ENCODE measurements around the gene SULT1C4.
A peak's percentile ranks its signal among the peaks of the same experiment; 100 is the strongest.
"Not testable (repeated sequence)": the region's sequence is repeated elsewhere in the genome, so short reads cannot be mapped to it uniquely, and the experiment has no call there.

SULT1C4 gene

GRCh38 chr2:108377815-108378630 is at the start of gene SULT1C4:
SULT1C4 (plus strand) TSS chr2:108377954; CDS start chr2:108378338, 384 bp downstream.
- no peak for DNase-seq (ENCODE audit: low read depth)

DNA sequence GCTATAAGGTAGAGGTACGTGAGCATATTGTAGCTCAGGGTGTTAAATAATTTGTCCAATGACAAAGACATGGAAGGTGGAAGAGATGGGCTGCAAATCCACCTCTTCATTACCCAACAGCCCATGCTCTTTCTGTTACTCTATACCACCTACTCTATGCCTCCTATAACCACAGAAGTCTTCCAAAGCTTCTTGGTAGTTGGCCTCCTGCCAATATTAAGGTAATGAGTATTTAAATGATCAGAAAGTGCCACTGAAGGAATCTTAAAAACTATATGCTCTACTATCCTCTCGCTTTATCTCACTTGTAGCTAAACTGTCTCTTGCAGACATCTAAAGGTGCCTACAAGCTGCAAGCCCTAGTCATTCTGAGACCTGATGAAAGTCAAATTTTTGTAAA is 48.0 kb upstream of the SULT1C4 start:
- no peak for DNase-seq (ENCODE audit: low read depth)

DNA sequence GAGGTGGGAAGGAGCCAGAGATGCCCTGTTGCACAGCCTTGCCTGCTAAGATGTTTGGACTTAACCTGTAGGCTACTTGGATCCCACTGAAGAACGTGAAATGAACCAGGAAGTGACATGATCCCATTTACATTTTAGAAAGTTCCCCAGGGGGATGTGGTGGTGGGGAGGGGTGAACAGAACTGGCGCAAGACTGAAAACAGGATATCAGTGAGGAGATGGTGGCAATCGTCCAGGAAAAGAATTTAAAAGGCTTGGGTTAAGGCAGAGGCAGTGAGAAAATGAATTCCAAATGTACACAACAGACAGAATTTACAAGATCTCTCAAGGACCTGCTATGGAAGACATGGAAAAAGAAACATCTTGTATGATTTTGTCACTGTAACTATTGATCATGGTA is 46.8 kb upstream of the SULT1C4 start:
- no peak for DNase-seq (ENCODE audit: low read depth)

GRCh38 chr2:108345951-108346350 is 31.8 kb upstream of the SULT1C4 start:
- no peak for DNase-seq (ENCODE audit: low read depth)

- DNase-seq (ENCODE audit: low read depth): no peak
Measured at GRCh38 chr2:108346827-108347226, 30.9 kb upstream of the SULT1C4 start.

- no peak for DNase-seq (ENCODE audit: low read depth)
Measured at GRCh38 chr2:108347786-108348185, 30.0 kb upstream of the SULT1C4 start.

- no peak for DNase-seq (ENCODE audit: low read depth)
Measured at GRCh38 chr2:108348816-108349570, 28.8 kb upstream of the SULT1C4 start.

DNA sequence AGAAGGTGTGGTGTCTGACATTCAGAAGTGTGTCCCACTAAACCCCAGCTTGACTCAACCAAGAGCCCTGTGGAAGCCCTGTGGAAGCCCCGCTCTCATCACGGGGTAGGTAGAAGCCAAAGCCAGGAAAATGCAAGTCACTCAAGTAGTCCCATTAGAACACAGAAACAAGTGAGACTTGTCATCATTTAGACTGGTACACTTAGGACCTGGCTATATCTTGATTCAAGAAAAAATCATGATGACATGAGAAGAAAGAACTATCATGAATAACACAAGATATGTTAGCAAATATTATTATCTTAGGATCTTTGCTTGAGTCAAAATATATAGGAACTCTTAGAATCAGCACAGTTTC is 28.2 kb upstream of the SULT1C4 start:
- DNase-seq (ENCODE audit: low read depth): no peak

GRCh38 chr2:108351889-108352288 is 25.9 kb upstream of the SULT1C4 start:
- DNase-seq (ENCODE audit: low read depth): no peak

GRCh38 chr2:108354136-108354535 is 23.6 kb upstream of the SULT1C4 start:
- DNase-seq (ENCODE audit: low read depth): no peak

DNA sequence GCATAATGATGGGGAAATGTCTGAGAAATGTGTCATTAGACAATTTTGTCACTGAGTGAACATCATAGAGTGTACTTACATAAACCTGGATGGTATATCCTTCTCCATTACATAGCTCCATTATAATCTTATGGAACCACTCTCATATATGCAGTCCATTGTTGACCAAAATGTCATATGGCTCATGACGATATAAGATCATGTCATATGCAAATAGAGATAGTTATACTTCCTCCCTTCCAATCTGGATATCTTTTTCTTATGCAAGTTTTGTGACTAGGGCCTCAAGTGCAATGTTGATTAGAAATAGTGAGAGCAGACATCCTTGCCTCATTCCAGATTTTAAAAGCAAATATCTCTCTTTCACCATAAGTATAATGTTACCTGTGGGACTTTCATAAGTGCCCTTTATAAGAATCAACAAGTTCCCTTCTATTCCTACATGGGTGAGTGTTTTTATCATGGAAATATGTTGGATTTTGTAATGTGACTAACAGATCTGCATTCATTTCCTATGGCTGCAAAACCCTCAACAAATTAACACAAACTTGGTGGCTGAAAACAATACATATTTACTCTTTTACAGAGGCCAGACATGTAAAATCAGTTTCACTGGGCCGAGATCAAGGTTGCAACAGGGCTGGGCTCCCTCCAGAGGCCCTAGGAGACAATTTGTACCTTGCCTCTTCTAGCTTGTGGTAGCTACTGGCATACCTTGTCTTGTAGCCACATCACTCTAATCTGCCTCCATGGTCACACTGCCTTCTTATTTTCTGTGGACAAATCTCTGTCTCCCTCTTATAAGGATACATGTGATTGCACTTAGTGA is 21.6 kb upstream of the SULT1C4 start:
- DNase-seq (ENCODE audit: low read depth): peak; percentile 41

DNA sequence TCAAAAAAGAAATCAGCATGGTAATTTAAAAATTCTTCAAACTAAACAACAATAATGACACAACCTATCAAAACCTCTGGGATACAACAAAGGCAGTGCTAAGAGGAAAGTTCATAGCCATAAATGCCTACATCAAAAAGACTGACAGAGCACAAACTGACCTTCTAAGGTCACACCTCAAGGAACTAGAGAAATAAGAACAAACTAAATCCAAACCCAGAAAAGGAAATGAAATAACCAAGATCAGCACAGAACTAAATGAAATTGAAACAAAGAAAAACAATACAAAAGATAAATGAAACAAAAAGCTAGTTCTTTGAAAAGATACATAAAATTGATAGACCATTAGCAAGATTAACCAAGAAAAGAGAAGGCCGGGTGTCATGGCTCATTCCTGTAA is 18.4 kb upstream of the SULT1C4 start:
- not testable (repeated sequence) for DNase-seq (ENCODE audit: low read depth)

GRCh38 chr2:108360776-108361468 is 16.8 kb upstream of the SULT1C4 start:
- DNase-seq (ENCODE audit: low read depth): no peak

GRCh38 chr2:108363024-108363907 is 14.5 kb upstream of the SULT1C4 start:
- DNase-seq (ENCODE audit: low read depth): no peak

DNA sequence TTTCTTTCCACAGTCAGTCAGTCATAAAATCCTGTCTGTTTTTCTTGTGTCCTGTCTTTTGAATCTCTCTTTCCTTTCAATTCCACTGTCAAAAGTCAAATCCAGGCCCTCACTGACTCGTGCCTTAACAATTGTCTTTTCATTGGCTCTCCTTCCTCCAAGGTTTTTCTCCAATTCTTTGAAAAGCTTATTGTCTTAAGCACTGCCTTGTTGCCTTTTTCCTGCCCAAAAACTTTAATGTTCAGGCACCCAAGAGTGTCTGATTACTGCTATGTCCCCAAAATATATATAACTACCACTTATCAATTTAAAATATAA is 13.9 kb upstream of the SULT1C4 start:
- peak; percentile 28 for DNase-seq (ENCODE audit: low read depth)

DNA sequence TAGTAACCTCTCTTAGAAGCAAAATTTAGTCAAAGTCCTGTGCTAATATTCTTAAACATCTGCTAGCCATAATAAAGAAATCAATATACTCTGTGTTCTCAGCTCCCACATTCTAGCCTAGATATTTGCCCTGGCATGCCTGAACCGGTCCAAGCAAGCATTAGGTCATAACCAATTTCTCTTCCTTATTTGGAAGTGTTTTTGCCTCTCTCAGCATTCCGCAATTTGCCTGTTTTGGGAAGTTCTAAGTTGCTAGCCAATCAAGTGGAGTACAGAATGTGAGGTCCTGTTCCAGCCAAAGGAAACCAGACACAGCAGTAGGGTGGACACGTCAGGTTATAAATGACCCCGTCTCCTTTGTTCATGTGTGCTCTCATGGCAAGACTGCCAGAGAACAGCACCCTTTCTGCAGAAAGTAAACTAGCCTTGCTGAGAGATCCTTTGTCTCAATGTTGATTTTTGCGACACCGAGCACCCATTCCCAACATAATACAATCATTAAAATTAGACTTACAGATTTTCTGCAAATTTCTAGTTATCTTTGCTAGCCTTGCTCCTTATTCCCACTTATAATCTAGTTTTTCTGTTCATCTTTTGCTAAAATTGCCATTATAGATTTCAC is 13.0 kb upstream of the SULT1C4 start:
- no peak for DNase-seq (ENCODE audit: low read depth)

DNA sequence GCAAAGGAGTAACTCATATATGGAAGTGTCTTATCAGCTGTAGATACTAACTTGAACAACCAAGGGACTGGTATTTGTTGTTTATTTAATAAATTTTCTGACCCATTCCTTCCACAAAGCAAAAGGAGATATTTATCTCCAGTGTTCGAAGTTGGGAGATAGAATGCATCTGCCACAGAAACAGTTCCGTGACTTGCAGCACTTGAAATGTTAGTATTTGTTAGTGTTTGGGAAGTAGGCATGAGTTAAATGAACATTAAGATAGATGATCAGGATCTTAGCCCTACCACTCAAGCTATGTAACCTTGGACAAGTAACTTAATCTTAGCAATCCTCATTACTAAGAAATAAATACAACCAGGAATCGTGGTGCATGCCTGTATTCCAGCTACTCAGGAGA is 12.1 kb upstream of the SULT1C4 start:
- no peak for DNase-seq (ENCODE audit: low read depth)

GRCh38 chr2:108367014-108367413 is 10.7 kb upstream of the SULT1C4 start:
- no peak for DNase-seq (ENCODE audit: low read depth)

DNA sequence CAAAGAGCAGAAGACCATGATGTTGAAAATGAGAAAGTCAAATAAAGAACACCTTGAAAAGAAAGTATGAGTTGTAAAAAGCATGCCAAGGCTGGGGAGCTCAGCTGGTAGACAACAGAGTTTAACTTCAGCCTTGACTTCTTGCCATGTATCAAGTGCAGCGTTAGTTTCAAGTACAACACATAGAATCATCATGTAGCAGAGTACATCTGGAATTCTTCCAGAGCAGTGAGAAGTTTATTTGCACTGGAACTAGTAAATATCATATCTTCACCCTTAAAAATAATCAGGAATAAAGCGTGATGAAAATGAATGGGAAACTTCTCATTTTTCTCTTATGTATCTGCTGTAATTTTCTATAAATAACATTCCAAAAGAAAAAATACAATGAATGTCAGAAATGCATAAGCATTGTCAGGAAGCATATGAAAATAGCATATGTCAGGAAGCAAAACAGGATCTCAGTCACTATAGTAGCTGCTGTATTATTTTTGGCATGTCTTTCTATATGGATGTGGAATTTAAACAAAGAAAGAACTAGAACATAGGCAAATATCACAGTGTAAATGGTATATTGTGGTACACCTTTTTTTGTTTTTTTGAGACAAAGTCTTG is 10.1 kb upstream of the SULT1C4 start:
- DNase-seq (ENCODE audit: low read depth): no peak

- DNase-seq (ENCODE audit: low read depth): no peak
Measured at GRCh38 chr2:108369153-108369552, 8.6 kb upstream of the SULT1C4 start.

Data from ELR (cell line).